ENCODE results near the gene ODAD3. TPM values are rescaled to one million over a fixed set of nuclear protein-coding genes. Genes with fewer than 3 reads are reported as not detected.
A peak's percentile ranks its signal among the peaks of the same experiment; 100 is the strongest.
"Not testable (repeated sequence)": the region's sequence is repeated elsewhere in the genome, so short reads cannot be mapped to it uniquely, and the experiment has no call there.

Gene ODAD3
- polyA plus RNA-seq, 3 donors, result 2.0 to 2.3 (median 2.1) TPM

DNA sequence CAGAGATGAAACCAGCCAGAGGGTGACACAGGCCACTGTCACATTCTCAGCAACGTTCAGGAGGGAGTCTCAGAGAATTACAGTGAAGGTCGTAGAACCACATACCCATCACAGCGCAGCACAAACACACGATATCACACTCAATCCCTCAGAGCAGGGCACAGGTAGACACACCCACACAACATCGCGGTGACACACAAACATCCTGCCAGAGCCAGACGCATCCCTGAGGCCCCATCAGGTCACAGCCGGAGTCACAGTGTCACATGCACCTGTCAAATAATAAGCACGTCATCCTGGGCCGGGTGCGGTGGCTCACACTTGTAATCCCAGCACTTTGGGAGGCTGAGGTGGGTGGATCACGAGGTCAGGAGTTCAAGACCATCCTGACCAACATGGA lies 28.5 kb upstream of the ODAD3 start:
- DNase-seq, result no peak

DNA sequence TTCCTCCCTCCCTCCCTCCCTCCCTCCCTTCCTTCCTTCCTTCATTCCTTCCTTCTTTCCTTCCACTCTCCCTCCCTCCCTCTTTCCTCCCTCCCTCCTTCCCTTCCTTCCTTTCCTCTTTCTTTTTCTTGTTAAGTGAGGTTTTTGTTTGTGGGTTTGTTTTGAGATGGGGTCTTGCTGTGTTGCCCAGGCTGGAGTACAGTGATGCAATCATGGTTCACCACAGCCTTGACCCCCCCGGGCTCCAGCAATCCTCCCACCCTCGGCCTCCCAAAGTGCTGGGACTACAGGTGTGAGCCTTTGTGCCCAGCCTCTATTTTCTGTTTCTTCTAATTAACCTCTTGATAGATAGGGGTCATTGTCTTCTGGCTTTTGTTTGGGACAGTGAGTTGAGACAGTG lies 26.5 kb upstream of the ODAD3 start:
- DNase-seq, result no peak

GRCh38 chr19:11460207-11460606 lies 25.3 kb upstream of the ODAD3 start:
- DNase-seq, result no peak

- DNase-seq, result not testable (repeated sequence)
These were observed 24.0 kb upstream of the ODAD3 start for GRCh38 chr19:11458912-11459311.

- no peak for DNase-seq
These were observed 23.4 kb upstream of the ODAD3 start for GRCh38 chr19:11458236-11458900.

DNA sequence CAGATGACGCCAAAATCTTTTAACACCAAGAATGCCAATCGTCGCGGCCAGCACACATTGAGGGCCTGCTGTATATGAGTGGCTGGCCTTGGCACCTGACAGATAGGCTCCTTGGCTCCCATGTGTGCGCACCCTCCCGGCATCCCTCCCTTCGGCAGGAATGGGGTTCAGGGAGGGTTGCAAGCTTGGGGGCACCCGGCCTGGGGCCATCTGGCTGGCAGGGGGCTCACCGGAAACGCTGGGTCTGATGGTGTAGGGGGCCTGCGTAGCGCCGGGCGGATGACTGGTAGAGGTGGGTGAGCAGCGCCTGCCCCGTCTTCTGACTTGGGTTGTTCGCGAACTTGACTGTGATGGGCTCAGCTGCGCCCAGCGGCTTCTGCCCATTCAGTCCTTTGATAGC lies 22.9 kb upstream of the ODAD3 start:
- no peak for DNase-seq

DNA sequence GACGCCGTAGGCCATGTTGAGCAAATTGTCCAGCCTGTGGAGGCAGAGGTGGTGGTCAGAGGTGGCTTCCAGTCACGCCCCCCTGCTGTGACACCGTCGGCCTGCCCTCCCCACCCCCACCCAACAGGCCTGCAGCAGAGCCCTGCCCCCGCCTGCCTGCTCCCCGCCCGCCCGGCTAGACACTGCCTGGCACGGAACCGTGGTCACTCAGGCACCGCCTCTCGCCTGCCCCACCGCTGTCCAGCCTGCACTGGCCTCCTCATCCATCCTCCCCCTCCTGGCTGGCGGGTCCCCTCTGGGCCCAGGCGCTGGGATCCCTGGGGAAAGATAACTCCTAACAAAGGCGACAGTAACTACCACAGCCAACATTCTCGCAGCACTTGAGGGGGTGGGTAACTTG lies 22.2 kb upstream of the ODAD3 start:
- no peak for DNase-seq

DNA sequence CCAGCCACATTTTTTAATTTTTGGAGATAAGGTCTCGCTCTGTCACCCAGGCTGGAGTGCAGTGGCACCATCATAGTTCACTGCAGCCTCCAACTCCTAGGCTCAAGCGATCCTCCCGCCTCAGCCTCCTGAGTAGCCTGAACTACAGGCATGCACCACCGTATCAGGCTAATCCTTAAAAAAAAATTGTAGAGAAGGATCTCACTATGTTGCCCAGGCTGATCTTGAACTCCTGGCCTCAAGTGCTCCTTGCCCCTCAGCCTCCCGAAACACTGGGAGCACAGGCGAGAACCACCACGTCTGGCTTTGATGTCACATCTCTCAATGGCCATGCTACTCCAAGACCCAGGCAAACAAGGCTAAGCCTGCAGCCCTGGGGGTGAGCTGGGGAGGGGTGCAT lies 21.7 kb upstream of the ODAD3 start:
- no peak for DNase-seq

GRCh38 chr19:11455233-11455554 lies 20.3 kb upstream of the ODAD3 start:
- not testable (repeated sequence) for DNase-seq

DNA sequence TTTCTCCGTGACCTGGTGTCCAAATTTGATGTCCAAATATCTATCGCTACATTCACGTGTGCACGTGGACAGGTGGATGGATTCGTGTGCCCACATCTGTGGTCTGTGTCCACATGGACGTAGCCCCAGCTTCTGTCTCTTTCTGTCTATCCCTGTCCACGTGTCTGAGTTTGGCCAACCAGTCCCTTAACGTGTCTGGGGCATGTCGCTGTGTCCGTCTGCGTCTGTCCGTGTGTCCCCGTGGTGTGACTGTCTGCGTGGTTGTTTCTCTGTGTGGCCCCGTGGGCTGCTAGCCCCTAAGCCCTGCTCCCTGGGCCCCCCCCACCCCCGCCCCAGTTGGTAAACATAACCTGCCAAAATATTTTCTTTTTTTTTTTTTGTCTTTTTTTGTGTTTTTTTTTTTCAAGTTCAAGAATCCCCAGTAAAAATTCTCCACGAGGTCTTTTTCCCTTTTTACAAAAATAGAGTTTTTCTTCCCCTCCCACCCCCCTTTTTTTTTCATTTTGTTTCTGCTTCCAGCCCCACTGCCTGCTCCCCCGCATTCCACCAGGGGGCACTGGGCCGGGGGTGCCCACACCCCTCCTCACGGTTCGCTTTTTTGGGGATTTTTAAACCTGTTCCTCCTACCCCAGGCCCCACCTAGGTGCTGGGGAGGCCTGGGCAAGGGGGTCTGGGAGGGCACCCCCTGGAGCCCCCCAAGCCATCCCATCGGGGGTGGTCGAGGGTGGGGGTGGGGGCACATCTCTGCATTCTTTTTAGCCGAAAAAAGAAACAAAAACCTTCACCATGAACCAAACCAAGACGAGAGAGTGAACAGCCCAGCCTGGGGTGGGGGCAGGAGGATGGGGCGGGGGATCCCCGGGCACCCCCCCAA lies 18.8 kb upstream of the ODAD3 start:
- no peak for DNase-seq

DNA sequence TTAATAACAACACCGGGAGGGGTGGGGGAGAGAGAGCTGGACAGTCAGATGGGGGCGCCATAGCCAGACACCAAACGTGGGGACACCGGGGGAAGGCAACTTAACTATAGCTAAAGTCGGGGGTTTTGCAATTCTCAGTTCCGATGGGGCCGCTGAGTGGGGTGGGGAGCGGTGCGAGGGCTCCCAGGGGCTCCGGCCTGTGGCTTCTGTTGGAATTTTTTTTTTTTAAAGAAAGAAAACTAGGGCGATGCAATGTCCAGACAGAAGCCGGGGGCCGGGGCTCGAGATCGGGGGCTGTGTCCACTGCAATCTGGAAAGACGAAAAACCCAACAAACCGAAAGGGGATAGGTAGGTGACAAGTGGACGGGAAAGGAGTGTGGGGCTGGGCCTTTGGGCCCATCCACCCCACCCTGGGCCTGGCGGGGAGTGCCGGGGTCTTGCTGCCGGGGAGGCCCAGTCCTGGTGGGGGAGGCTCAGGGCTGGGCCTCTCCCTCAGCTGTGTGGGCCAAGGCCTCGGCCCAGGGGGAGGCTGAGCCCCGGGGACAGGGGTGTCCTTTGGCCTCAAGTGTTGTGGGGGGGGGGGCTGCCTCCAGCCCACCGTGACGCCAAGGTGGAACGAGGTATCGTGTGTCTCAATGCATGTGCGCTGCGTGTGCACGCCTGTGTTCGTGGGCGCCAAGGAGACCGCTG lies 17.8 kb upstream of the ODAD3 start:
- DNase-seq, result no peak

DNA sequence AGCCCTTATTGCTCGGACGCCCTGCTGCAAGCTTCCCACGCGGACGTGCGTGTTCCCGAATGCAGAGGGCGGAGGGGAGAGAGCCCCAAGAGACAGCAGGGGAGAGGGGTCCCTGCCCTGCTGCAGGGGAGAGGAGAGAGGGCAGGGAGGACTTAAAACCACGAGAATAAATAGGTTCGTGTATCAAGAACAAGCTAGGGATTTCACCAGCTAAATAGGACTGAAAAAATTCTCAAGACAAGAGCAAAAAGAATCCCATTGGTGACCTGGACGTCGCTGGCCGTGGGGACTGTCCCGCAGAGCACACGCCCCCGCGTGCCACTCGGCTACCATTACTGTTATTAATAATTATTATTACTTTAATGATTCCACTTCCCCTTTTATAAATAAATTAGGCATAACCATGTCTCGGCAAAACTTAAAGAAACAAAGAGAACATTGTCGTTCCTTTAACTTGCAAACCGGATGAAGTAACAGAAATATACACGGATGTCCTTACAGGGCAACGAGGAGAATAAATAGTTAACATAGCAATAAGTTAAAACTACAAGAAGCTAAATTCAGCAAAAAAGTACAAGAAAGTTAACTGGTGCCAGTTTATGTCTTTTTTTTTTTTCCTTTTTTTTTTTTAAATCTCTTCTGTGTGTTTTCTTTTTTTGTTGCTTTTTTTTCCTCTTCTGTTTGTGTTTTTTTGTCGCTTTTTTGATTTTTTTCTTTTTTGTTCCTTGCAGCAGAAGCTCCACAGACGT lies 17.1 kb upstream of the ODAD3 start:
- DNase-seq, result peak; percentile 23

GRCh38 chr19:11451327-11451870 lies 16.5 kb upstream of the ODAD3 start:
- no peak for DNase-seq

DNA sequence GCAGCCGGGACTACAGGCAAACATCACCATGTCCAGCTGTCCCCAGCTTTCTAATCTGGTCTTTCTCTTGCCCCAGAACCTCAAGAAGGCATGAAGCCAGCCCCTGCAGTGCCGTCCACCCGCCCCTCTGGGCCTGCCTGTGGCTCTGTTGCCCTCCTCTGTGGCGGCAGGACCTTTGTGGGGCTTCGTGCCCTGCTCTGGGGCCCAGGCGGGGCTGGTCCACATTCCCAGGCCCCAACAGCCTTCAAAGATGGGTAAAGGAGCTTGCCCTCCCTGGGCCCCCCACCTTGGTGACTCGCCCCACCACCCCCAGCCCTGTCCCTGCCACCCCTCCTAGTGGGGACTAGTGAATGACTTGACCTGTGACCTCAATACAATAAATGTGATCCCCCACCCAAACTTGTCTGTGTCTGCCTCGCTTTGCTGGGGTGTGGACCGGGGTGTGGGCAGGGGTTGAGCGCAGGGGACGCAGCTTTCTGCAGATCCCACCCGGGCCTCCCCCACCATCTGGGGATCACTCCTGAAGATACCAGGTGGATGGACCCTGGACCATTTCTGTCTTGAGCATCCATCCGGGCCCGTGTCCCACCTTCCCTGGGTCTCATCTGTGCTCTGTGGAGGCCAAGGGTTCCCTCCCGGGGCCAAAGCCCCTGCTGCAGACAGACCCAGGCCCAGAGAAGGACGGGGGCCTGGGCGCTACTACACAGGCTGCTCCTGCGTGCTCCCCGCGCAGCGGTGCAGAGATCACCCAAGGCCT lies 15.8 kb upstream of the ODAD3 start:
- no peak for DNase-seq

DNA sequence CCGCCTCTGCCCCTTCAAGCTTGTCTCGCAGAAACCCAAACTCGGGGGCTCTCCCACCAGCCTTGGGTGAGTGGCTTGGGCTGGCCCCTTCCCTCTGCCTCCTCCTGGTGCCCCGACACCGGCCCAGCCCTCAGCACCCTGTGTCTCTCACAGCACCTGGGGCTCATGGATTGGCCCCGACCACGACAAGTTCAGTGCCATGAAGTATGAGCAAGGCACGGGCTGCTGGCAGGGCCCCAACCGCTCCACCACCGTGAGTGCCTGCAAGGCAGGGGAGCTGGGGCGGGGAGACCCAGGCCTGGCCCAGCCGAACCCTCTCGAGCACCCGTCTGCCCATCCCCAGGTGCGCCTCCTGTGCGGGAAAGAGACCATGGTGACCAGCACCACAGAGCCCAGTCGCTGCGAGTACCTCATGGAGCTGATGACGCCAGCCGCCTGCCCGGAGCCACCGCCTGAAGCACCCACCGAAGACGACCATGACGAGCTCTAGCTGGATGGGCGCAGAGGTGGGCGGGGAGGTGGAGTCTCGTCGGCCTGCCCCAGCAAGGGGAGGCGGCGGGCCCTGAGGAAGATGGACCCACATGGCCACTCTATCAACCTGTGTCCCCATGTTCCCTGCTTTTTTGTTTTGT lies 14.1 kb upstream of the ODAD3 start:
- no peak for DNase-seq

- DNase-seq, result no peak
These were observed 13.5 kb upstream of the ODAD3 start for GRCh38 chr19:11448410-11448809.

GRCh38 chr19:11447347-11448262 lies 12.7 kb upstream of the ODAD3 start:
- DNase-seq, result no peak

DNA sequence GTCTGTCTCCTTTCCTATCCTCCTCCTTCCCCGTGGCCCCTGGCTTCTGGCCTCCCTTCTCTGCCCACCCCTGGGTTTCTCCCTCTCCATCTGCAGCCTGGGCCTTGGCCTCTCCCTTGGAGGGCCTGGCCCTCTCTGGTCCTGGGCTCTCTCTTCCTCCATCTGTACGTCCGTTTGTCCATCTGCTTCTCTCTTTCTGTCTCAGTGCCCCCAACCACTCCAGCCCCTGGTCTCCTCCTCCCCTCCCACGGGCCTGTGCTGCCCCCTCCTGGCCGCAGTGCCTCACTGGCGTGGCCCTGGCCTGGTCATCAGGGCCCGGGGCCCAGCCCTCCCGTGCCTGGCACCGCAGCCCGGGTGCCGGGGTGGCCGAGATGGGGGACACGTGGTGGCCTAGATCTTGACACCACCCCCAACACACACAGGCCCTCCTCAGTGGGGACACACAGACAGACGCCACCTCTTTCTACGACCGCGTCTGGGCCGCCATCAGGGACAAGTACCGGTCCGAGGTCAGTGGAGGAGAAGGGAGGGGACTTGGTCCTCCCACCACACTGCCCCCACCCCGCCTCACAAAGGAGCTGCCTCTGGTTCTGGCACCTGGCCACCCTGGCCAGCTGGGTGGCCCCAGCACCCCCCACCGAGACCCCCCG lies 11.9 kb upstream of the ODAD3 start:
- DNase-seq, result no peak

DNA sequence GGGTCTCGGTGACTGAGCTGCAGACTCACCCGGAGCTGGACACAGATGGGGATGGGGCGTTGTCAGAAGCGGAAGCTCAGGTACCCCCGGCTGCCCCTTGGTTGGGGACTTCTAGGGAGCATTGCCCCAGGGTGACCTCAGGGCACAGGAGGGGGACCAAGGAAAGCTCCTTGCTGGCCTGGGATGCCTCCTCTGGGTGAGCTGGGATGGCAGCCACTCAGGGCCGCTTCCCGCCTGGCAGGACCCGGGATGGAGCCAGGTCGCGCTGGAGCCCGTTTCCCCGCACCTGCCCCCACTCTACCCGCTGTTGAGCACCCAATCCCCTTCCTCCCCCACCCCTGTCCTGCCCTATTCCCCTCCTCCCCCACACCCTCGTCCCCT lies 11.3 kb upstream of the ODAD3 start:
- no peak for DNase-seq
